GM12864 (cell line): ENCODE data around the gene TRIM69.
A peak's percentile ranks its signal among the peaks of the same experiment; 100 is the strongest.
"Not testable (repeated sequence)": the region's sequence is repeated elsewhere in the genome, so short reads cannot be mapped to it uniquely, and the experiment has no call there.

ENCODE experiments used
- DNase-seq: peaks from one replicate; pipeline ENCODE4 v3.0.0-alpha.2; 2011; ENCODE audit warnings: low read depth
- H3K4me3 ChIP-seq: 2 replicates; pipeline ENCODE4 v1.5.1; 2011; ENCODE audit warnings: mild to moderate bottlenecking, low read depth, low read length, control low read depth
- TF ChIP-seq, protein P1 (sequence below): IDR thresholded peaks from 2 replicates; pipeline ENCODE4 v1.5.1; 2011; ENCODE audit warnings: low read depth, mild to moderate bottlenecking, moderate library complexity, low read length, control low read depth, inconsistent platforms; ENCODE audit errors: missing control alignments

Gene TRIM69

DNA sequence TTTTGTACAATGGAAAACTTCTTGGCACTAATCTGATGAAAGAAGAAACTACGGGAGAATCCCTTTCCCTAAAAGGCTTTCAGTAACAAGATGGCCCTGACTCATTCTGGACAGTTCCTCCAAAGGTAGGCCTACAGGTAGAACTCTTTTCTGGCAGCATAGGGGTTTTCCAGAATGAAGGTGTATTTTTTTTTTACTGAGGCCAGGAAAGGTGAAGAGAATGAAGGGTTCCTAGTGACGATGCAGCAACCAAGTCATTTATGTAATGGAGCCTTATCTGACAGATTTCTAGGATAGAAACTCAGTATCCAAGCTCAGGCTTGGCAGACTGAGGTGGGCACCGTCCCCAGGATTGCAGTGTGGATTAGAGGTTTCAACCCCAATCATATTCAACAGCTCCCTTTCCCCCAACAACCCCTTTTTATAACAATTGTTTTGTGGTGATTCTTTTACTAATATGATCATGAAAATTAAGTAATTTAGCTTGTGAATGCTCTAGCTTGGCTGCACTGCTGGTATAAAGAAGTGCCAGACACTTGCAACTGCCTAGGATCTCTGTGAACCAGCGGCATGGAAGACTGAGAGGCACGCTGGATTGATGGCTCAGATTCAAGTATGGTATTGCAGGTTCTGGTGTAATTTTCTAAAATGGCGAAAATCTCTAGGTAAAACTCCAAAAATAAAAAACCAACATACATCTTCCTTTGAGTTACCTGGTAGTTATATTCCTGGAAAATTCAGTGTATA is 8.7 kb upstream of the TRIM69 start:
- DNase-seq, result no peak
- peak overlapping the region; percentile 91; the same call in 1 of the 2 replicates for H3K4me3 ChIP-seq
- TF ChIP-seq, protein P1, sequence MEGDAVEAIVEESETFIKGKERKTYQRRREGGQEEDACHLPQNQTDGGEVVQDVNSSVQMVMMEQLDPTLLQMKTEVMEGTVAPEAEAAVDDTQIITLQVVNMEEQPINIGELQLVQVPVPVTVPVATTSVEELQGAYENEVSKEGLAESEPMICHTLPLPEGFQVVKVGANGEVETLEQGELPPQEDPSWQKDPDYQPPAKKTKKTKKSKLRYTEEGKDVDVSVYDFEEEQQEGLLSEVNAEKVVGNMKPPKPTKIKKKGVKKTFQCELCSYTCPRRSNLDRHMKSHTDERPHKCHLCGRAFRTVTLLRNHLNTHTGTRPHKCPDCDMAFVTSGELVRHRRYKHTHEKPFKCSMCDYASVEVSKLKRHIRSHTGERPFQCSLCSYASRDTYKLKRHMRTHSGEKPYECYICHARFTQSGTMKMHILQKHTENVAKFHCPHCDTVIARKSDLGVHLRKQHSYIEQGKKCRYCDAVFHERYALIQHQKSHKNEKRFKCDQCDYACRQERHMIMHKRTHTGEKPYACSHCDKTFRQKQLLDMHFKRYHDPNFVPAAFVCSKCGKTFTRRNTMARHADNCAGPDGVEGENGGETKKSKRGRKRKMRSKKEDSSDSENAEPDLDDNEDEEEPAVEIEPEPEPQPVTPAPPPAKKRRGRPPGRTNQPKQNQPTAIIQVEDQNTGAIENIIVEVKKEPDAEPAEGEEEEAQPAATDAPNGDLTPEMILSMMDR, result no peak

DNA sequence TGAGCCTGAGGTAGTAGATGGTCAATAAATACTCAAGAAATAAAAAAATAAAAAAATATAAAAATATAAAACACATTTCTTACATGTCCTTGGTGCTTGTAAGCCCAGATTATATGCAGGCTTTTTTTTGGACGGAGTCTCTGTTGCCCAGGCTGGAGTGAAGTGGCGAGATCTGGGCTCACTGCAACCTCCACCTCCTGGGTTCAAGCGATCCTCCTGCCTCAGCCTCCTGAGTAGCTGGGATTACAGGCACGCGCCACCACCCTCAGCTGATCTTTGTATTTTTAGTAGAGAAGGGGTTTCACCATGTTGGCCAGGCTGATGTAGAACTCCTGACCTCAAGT is 8.1 kb upstream of the TRIM69 start:
- peak overlapping the region; percentile 91 for H3K4me3 ChIP-seq
- DNase-seq, result not testable (repeated sequence)

DNA sequence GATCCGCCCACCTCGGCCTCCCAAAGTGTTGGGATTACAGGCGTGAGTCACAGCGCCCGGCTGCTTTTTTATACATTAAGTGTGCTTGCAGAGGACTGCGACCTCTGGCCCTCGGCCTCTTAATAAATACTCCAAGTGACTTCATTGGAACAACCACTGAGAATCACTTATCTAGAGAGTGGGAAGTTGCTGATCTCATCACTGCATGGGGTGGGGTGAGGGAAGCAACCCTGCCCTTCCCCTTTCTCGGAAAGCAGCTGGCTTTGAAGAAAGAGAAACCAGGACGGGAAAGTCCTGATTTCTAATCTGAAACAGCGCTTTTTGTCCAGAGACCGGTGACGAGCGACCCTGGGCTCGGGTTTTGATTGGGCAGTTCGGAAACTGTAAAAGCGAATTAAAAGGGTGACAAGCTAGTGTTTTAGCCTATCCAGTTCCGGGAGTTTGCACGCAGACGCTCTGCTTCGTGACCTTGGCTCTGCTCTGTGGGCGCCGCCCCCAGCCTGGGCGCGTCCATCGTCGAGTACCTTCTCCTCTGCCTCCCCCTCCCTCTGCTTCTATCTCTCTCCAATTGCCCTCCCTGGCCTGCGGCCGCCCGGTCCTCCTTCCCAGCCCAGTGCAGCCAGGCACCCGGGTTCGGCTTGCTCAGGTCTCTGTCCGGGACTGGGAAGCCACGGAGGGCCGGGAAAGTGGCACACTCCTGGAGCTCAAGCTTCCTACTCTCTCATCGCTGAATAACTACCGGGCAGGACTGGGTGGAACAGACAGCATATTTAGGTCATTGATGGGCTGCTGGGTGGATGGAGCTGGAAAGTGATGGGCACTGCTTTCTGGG is 7.5 kb upstream of the TRIM69 start:
- H3K4me3 ChIP-seq, result peak overlapping the region; percentile 91
- TF ChIP-seq, protein P1, result no peak
- peak; percentile 99 for DNase-seq

DNA sequence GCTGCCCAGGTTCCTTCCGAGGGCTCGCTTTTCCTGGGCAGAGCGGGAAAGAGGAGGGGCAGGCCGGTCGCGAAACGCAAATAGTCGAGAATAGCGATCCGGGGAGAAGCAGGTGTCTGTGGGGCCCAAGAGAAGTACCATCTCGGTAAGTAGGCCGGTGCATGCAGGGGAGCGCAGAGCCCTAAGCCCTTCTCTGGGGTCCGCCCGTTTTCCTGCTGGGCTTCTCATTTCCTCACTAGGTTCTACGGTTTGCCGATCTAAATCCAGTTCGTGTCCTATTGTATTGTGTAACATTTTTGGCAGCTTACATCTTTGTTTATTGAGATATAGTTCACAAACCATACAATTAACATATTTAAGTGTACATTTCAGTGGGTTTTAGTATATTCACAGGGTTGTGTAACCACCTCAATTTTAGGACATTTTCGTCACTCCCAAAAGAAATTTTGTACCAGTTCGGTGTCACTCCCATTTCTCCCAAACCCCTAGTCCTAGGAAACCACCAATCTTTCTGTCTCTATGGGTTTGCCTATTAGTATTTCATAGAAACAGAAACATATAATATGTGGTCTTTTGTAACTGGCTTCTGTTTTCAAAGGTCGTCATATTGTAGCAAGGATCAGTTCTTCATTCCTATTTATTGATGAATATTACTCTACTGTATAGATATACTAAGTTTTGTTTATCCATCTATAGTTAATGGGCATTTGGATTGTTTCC is 6.8 kb upstream of the TRIM69 start:
- no peak for DNase-seq
- TF ChIP-seq, protein P1, result no peak
- H3K4me3 ChIP-seq, result peak overlapping the region; percentile 91

DNA sequence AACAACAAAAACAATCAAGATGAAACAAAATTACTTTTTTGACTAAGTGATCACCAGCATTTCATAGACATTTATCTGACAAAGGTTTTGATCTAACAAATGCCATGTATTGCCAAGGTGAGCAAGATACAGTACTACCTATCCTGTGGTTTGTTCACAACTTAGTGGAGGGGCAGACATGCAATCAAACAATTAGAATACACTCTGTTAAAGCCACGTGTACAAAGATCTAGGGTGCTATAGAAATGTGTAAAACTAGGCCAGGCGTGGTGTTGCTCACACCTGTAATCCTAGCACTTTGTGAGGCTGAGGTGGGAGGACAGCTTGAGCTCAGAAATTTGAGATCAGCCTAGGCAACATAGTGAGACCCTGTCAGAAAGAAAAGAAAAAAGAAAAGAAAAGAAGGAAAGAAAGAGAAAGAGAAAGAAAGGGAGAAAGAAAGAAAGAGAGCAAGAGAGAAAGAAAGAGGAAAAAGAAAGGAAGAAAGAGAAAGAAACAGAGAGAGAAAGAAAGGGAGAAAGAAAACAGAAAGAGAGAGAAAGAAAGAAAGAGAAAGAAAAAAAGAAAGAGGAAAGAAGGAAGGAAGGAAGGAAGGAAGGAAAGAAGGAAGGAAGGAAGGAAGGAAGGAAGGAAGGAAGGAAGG is 1.4 kb upstream of the TRIM69 start:
- TF ChIP-seq, protein P1, result no peak
- peak overlapping the region; percentile 57; the same call in 1 of the 2 replicates for H3K4me3 ChIP-seq
- DNase-seq, result no peak

DNA sequence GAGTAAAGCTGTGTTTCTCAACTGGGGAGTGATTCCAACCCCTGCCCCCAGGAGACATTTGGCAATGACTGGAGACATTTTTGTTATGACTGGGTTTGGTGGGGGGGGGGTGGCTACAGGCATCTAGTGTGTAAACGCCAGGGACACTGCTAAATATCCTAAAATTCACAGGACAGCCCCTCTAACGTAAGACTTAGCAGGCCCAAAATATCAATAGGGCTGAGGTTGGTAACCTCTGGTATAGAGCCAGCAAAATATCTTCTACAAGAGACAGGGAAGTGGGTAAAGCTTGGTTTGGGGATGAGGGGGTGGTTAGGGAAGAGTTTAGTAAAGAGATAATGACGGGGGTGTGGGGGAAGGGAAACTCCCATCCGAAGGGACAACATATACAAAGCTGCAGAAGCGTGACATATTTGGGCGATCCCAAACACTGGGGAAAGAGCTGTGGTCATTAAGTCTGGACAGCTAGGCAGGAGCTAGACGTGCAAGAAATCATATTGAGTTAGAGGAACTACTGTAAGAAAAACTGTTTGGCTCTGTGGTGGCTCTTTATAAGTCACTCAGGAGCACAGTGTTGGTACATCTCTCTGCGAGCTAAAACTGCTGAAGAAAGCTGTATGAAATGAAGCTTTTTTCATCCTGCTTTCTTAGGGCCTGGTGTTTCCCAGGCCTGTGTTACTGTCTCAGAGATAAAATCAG is 697 bp upstream of the TRIM69 start:
- DNase-seq, result no peak
- TF ChIP-seq, protein P1, result no peak
- H3K4me3 ChIP-seq, result peak overlapping the region; percentile 57
